Kidney epithelial cell (primary cell): ENCODE measurements around the gene SPOCK1. TPM values are rescaled to one million over a fixed set of nuclear protein-coding genes. Genes with fewer than 3 reads are reported as not detected.
A peak's percentile ranks its signal among the peaks of the same experiment; 100 is the strongest.

ENCODE experiments used
- DNase-seq: peaks from one replicate; pipeline ENCODE4 v3.0.0-alpha.2; 2010; ENCODE audit warnings: low read depth
- H3K27me3 ChIP-seq: 2 replicates; pipeline ENCODE4 v1.6.0; 2011; ENCODE audit warnings: low read length; ENCODE audit not compliant: control insufficient read depth, insufficient read depth
- H3K36me3 ChIP-seq: 2 replicates; pipeline ENCODE4 v1.5.1; 2011; ENCODE audit warnings: low read length; ENCODE audit not compliant: control insufficient read depth, insufficient read depth
- H3K4me3 ChIP-seq: 2 replicates; pipeline ENCODE4 v1.5.1; 2011; ENCODE audit warnings: low read depth, mild to moderate bottlenecking, control low read depth, low read length
- total RNA-seq: library from RNA; depleted of rRNA; stranded (reverse); fragments of >200 nt; gene quantifications from 2 replicates; pipeline ENCODE4 v1.2.3, GENCODE V29; 2015
- TF ChIP-seq, protein P1 (sequence below): IDR thresholded peaks from 2 replicates; pipeline ENCODE4 v1.5.1; 2011; ENCODE audit warnings: mild to moderate bottlenecking, moderate library complexity, low read length, control low read depth, inconsistent platforms; ENCODE audit not compliant: insufficient read depth, poor library complexity, severe bottlenecking

Gene SPOCK1
- total RNA-seq, 1 donor from 2014 or later = 13.1 TPM

DNA sequence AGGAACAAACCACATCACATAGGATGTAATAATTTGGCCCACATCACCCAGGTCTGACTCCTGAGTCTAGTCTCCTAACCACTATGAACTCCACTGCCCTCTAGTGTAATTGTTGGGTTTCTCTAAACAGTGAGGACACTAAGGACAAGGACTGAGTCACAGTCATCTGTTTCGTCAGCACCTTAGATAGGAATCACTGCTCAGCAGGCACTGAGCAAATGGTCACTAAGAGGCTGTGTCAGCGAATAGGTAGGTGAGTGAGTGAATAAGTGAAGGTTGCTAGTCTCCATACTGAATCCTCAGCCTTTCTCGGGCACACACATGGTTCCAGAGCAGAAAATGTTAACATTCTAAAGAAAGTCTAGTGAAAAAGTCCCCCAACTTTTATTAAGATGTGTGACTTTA lies 278.6 kb downstream of the SPOCK1 start:
- Histone ChIP-seq H3K4me3 (no peak overlapping the region), H3K27me3 (no peaks in the 10 kb centered on the region), H3K36me3 (no peaks in the 10 kb centered on the region)
- TF ChIP-seq, protein P1, sequence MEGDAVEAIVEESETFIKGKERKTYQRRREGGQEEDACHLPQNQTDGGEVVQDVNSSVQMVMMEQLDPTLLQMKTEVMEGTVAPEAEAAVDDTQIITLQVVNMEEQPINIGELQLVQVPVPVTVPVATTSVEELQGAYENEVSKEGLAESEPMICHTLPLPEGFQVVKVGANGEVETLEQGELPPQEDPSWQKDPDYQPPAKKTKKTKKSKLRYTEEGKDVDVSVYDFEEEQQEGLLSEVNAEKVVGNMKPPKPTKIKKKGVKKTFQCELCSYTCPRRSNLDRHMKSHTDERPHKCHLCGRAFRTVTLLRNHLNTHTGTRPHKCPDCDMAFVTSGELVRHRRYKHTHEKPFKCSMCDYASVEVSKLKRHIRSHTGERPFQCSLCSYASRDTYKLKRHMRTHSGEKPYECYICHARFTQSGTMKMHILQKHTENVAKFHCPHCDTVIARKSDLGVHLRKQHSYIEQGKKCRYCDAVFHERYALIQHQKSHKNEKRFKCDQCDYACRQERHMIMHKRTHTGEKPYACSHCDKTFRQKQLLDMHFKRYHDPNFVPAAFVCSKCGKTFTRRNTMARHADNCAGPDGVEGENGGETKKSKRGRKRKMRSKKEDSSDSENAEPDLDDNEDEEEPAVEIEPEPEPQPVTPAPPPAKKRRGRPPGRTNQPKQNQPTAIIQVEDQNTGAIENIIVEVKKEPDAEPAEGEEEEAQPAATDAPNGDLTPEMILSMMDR = peak; percentile 71
- DNase-seq = peak; percentile 77

DNA sequence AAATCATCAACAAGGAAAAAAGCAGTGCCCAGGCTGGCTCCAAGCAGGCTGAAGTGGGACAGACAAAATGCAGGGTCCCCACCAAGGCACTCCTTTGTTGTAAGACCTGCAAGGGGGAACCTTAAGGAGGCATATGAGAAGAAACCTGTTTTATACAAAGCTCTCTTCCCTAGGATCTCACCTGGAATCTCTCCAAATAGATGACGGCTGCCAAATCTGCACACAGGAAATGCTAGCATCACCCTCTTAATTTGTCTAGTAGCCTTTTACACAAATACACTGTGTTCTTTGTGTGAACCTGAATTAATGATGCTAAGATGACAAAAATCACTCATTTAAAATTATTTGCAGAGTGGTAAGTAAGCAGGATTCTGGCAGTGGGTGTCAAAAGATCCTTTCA lies 280.2 kb downstream of the SPOCK1 start:
- no peak overlapping the region for H3K4me3 ChIP-seq
- TF ChIP-seq, protein P1 = no peak
- DNase-seq = no peak
- H3K36me3 ChIP-seq = no peaks in the 10 kb centered on the region
- H3K27me3 ChIP-seq = no peaks in the 10 kb centered on the region

DNA sequence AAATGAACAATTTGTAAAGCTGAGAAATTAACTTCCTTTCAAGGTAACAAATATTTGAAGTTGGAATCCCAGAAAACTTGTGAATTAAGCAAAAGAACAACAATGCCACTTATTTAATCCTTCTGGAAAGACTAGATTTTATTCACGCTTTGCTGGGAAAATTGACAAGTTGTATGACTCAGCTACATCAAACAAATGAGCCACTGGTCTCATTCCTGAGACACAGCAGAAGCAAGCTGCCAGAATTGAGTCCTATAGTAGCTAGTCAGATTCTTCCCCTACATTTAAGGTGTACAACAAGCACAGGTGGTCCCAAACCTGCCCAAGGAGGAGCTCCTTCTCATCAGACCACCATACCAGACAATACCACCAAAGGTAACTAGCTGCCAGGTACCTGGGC lies 280.7 kb downstream of the SPOCK1 start:
- peak; percentile 41 for DNase-seq
- Histone ChIP-seq H3K36me3 (no peaks in the 10 kb centered on the region), H3K4me3 (no peak overlapping the region), H3K27me3 (no peaks in the 10 kb centered on the region)
- TF ChIP-seq, protein P1 = no peak

DNA sequence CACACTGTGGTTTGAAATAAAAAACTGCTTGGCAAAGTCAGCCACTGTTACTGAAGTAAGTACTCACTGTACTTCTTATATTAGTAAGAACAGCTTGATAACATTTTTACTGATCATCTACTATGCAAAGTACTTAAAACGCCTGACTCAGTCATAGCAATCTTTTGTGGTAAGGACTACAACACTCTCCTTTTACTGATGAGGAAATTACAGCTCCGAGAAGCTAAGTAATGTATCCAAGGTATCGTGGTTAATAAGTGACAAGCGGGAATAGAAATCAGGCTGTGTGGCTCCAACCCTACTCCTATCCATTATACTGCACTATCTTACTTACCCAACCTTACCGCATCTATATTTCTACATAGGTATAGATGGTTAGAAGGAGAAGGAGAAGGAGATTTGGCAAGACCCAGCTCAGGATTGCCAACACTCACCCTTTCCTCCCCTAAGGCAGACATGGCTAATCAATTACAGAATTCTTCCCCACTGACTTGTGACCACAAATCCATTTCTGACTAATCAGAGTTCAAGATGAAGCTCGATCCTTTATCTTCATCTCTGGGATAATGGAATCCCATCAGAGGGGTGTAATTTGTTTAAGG lies 281.4 kb downstream of the SPOCK1 start:
- H3K4me3 ChIP-seq = no peak overlapping the region
- H3K36me3 ChIP-seq = no peaks in the 10 kb centered on the region
- TF ChIP-seq, protein P1 = no peak
- no peaks in the 10 kb centered on the region for H3K27me3 ChIP-seq
- DNase-seq = peak; percentile 56

DNA sequence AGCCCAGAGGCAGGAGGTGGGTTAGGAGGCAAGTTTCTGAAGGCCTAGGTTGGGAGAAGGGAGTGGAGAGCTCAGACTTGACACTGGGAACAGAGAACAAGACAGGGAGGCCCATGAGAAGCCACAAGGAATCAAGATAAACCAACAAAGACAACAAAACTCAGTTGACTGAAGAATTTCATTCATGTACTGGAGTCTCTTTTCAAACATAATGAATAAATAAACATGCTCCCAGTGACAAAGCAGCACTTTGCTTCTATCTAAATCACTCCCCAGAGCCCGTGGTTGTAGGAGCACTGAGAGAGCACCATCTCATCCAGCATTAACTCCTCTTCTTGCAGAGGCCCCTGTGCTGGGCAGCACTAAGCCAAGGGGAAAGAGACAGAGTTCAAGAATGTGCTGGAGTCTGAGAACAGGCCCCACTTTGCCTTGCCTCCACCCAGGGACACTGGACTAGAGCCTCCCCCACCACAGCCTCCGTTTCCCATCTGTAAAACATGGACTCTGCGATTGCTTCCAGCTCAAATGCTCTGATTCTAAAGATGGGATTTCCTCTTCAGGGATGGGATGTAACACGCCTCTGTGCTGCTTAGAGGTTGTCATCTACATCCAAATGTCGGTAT lies 282.0 kb downstream of the SPOCK1 start:
- TF ChIP-seq, protein P1 = no peak
- no peaks in the 10 kb centered on the region for H3K36me3 ChIP-seq
- H3K27me3 ChIP-seq = no peaks in the 10 kb centered on the region
- no peak for DNase-seq
- no peak overlapping the region for H3K4me3 ChIP-seq

DNA sequence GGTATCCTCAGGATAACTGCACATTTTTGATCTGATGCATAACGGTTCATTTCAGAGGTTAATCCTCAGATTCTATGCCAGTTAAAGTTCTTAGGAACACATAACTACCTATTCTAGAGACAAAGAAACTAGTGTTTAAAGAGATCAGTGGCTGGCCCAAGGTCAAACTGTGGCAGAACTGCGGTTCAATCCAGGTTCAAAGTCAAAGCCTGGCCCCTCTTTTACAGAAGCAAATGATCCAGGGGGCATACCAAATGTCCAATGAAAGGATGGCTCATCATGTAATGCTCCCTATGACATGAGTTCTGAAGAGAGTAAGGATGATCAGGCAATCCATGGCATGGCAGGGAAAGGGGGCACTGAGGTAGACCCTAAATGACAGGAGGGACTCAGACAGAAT lies 283.3 kb downstream of the SPOCK1 start:
- Histone ChIP-seq H3K4me3 (no peak overlapping the region), H3K36me3 (no peaks in the 10 kb centered on the region), H3K27me3 (no peaks in the 10 kb centered on the region)
- TF ChIP-seq, protein P1 = no peak
- DNase-seq = no peak
